HuH-7.5 (cell line): ENCODE measurements around the gene KRT79.

Experiments used
- DNase-seq: peaks from one replicate; pipeline ENCODE4 v3.0.0; 2011; ENCODE audit warnings: low spot score

Gene KRT79

GRCh38 chr12:52771505-52771904, 62.6 kb downstream of the KRT79 start:
- DNase-seq = no peak
